GM23248 (cell line): ENCODE results near the gene SERPINB5.

Experiments used
- EZH2 ChIP-seq: fragments of 200-600 bp; sonication (generic); IDR thresholded peaks from 2 replicates; pipeline ENCODE4 v1.6.1; 2018; ENCODE audit warnings: antibody characterized with exemption, mild to moderate bottlenecking; ENCODE audit not compliant: insufficient read depth, poor library complexity, severe bottlenecking
- EZH2phosphoT487 ChIP-seq: fragments of 200-600 bp; sonication (generic); IDR thresholded peaks from 2 replicates; pipeline ENCODE4 v1.6.1; 2018; ENCODE audit warnings: antibody characterized with exemption, moderate library complexity, mild to moderate bottlenecking, low read depth; ENCODE audit not compliant: insufficient read depth

- no peak for TF ChIP-seq EZH2
- TF ChIP-seq EZH2phosphoT487, result no peak
Measured at GRCh38 chr18:63523660-63524059, 46.9 kb downstream of the SERPINB5 start.
